ENCODE results near the gene MKRN2. TPM values are rescaled to one million over a fixed set of nuclear protein-coding genes. Genes with fewer than 3 reads are reported as not detected.

MKRN2 gene
- total and polyA plus RNA-seq, 9 of the 15 experiments (the other 6 are each of a cell fraction or from before 2014, with no cell fraction given), result 29.4 to 63.2 (median 42.9) TPM

GRCh38 chr3:12516873-12517272, 40.0 kb upstream of the MKRN2 start:
- 86% methylated on average over 11 of the region's 11 CpGs for WGBS (ENCODE audit: insufficient coverage, low coverage, missing lambda C conversion rate)

More at GRCh38 chr3:12516873-12517272, 40.0 kb upstream of the MKRN2 start:
- ChIA-PET POLR2A (interaction anchor here (0.6 kb wide), 1 partner anchor 483 kb away, joined by 3 read pairs; no protein-coding TSS in a partner anchor), CTCF (ENCODE audit: low intra/inter-chr PET ratio) (no interaction called here)
- Histone ChIP-seq H3K4me2 (ENCODE audit: insufficient read depth, low read length) (no peak overlapping the region), H3K4me3 (no peak overlapping the region), H3K9ac (ENCODE audit: insufficient read depth in 1 of 2, low read depth in 2 of 2, low read length in 2 of 2) (no peak overlapping the region), H3K36me3 (ENCODE audit: control insufficient read depth, insufficient read depth, low read length) (peaks cover 72% of the 10 kb centered on the region), H4K20me1 (replicated peaks; ENCODE audit: control insufficient read depth, insufficient read depth, low read length) (no peaks in the 10 kb centered on the region), H3K9me1 (ENCODE audit: control insufficient read depth, insufficient read depth, low read length) (no peaks in the 10 kb centered on the region), H3K27ac (ENCODE audit: extremely low read depth, low read depth, low read length) (no peak overlapping the region), H3K79me2 (ENCODE audit: control insufficient read depth, insufficient read depth, low read length) (no peaks in the 10 kb centered on the region), H3K9me3 (replicated peaks; ENCODE audit: control insufficient read depth, insufficient read depth, low read depth, low read length) (no peaks in the 10 kb centered on the region), H2AFZ (ENCODE audit: low read depth, low read length) (no peak overlapping the region), H3K4me1 (replicated peaks in 1 of 2; ENCODE audit: control insufficient read depth in 2 of 2, insufficient read depth in 2 of 2, low read length in 2 of 2) (no peaks in the 10 kb centered on the region), H3K27me3 (ENCODE audit: control insufficient read depth in 2 of 2, insufficient read depth in 2 of 2, low read length in 2 of 2) (no peaks in the 10 kb centered on the region)
- BruUV-seq (replicated peaks), result no TSS peak
- ATAC-seq (no peak), DNase-seq (ENCODE audit: extremely low read depth in 1 of 4, low spot score in 3 of 4) (no peak), FAIRE-seq (no peak)
- intact Hi-C loops (cut with micrococcal nuclease), result no loop called here
- in situ Hi-C loops (cut with MboI), result no loop called here
- TF ChIP-seq BRD4 (IDR thresholded peaks at IDR 0.05), result no peak
- no peak for TF ChIP-seq IRF9 (tag; IDR thresholded peaks at IDR 0.05)
- no peak for TF ChIP-seq FIP1L1 (IDR thresholded peaks at IDR 0.05; ENCODE audit: low read depth, low read length, poor library complexity, severe bottlenecking)
- TF ChIP-seq ZBTB49 (CRISPR knock-in tag; IDR thresholded peaks at IDR 0.05; ENCODE audit: borderline replicate concordance), result no peak
- TF ChIP-seq NR2F6 (CRISPR knock-in tag; IDR thresholded peaks at IDR 0.05), result no peak
- TF ChIP-seq ZBTB33 (CRISPR knock-in tag; IDR thresholded peaks at IDR 0.05), result no peak
